Measurements from ENCODE around the gene STMN3.

STMN3 gene

DNA sequence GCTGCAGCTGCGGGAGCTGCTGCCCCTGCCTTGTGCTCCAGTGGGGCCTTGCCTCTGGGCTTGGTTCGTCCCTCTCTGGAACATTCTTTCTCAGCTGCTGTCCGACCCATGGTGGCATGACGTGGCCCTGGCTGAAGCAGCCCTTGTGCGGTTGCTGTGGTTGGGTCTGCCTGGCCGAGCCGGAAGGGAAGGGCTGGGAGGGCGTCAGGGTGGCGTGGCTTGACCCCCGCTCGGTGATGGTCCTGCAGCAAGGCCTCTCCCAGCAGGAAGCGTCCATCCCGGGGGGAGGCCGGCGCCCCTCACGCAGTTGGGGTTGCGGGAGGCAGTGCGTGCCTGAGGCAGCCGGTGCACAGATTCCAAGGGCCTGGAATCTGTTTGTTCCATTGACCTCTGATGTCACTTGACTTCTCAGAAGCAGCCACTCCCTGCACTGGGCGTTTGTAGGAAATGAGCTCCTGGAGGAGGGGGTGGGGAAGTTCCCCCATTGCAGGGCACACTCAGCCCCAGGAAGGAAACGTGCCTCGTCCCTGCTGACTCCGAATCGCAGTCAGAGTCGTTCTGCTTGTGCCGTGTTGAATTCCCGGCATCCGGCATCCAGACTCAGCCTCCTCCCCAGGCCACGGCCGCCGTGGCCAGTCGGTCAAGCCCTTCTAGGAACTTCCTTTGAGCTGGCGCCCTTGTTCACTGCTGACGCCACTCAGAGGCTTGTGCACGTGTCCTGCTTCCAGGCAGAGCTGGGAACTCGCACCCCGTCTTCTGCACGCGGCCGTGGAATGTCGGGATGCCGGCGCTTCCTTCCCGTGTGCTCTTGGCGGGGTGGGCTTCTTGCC is 33.5 kb upstream of the STMN3 start:
- TF ChIP-seq, protein P1, sequence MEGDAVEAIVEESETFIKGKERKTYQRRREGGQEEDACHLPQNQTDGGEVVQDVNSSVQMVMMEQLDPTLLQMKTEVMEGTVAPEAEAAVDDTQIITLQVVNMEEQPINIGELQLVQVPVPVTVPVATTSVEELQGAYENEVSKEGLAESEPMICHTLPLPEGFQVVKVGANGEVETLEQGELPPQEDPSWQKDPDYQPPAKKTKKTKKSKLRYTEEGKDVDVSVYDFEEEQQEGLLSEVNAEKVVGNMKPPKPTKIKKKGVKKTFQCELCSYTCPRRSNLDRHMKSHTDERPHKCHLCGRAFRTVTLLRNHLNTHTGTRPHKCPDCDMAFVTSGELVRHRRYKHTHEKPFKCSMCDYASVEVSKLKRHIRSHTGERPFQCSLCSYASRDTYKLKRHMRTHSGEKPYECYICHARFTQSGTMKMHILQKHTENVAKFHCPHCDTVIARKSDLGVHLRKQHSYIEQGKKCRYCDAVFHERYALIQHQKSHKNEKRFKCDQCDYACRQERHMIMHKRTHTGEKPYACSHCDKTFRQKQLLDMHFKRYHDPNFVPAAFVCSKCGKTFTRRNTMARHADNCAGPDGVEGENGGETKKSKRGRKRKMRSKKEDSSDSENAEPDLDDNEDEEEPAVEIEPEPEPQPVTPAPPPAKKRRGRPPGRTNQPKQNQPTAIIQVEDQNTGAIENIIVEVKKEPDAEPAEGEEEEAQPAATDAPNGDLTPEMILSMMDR (IDR thresholded peaks at IDR 0.05; ENCODE audit: control insufficient read depth, extremely low read depth, insufficient read depth) = no peak
- no peak for DNase-seq (ENCODE audit: low read depth)
- H3K4me3 ChIP-seq (ENCODE audit: low read depth, low read length) = no peak overlapping the region

DNA sequence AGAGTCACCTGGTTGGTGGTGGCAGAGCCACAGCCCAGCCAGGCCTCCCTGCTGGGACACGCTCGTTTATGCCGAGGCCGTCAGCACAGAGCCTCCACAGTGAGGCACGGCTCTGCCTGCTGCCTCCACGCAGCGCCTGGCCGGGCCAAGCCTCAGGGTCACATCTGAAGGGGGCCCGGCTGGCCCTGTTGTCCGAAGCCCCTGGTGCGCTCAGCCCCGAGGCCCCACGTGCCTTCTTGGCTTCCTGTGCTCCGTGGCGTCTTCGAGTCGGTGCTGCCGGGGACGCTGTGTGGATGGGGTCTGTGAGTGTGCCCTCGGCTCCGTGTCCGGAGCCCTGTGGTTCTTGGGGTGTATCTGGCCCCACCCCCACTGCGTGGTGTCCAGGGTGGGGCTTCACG is 32.9 kb upstream of the STMN3 start:
- DNase-seq (ENCODE audit: low read depth) = no peak

DNA sequence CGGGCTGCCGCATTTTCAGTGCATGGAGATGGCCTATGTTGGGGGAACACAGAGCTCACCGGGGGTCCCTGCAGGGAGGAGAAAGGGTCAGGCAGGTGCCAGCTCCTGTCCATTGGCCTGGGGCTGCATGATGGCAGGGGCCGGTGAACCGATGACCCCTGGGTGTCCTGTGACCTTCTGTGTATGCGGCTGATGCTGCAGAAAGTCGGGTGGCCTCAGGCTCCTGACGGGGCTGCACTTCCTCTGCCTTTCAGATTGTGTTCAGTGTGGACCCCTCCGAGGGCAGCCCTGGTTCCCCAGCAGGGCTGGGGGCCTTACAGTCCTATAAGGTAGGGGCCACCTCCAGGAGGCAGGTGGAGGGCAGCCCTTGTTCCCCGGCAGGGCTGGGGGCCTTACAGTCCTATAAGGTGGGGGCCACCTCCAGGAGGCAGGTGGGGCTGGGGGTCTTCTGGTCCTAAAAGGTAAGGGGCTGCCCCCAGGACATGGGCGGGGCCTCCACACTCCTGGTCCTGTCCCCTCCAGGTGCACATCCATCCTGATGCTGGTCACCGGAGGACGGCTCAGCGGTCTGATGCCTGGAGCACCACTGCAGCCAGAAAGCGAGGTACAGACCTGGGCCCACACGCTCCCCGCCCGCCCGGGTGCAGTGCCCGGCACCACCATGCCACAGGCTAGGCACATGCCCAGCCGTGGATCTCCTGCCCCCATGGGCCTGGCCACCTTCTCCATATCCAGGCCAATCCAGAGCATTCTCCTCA is 32.2 kb upstream of the STMN3 start:
- TF ChIP-seq, protein P1 (IDR thresholded peaks at IDR 0.05; ENCODE audit: control insufficient read depth, extremely low read depth, insufficient read depth) = no peak
- H3K4me3 ChIP-seq (ENCODE audit: low read depth, low read length) = no peak overlapping the region
- DNase-seq (ENCODE audit: low read depth) = no peak

More for the DNA sequence above, 32.9 kb upstream of the STMN3 start:
- TF ChIP-seq, protein P1 (IDR thresholded peaks at IDR 0.05; ENCODE audit: control insufficient read depth, extremely low read depth, insufficient read depth) = no peak
- H3K4me3 ChIP-seq (ENCODE audit: low read depth, low read length) = no peak overlapping the region

DNA sequence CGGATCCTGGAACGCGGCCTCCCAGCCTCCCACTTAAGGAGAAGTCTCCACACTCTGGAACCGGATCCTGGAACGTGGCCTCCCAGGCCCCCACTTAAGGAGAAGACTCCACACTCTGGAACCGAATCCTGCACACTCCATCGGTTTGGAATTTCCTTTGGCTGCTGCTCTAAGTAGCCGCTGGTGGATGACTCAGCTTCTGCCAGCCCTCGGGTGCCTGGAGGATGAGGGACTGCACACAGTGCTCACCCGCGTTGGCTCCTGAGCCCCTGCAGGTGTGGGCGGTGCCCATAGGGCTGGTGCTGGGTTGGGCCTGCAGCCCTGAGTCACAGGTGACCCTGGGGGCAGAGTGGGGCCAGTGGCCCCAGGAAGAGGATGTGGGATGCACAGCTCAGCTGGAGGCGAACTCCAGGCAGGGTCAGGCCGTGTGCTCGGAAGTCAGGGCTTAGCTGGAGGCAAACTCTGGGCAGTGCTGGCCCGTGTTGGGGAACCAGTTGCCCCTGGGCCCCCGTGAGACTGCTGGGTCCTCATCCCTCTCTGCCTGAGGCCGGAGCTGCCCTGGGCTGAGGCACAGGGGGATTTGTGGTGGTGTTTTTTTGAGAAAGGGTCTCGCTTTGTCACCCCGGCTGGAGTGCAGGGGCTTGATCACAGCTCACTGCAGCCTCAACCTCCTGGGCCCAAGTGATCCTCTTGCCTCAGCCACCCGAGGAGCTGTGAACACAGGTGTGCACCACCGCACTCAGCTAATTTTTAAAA is 29.3 kb upstream of the STMN3 start:
- H3K4me3 ChIP-seq (ENCODE audit: low read depth, low read length) = no peak overlapping the region
- DNase-seq (ENCODE audit: low read depth) = no peak
- TF ChIP-seq, protein P1 (IDR thresholded peaks at IDR 0.05; ENCODE audit: control insufficient read depth, extremely low read depth, insufficient read depth) = no peak

DNA sequence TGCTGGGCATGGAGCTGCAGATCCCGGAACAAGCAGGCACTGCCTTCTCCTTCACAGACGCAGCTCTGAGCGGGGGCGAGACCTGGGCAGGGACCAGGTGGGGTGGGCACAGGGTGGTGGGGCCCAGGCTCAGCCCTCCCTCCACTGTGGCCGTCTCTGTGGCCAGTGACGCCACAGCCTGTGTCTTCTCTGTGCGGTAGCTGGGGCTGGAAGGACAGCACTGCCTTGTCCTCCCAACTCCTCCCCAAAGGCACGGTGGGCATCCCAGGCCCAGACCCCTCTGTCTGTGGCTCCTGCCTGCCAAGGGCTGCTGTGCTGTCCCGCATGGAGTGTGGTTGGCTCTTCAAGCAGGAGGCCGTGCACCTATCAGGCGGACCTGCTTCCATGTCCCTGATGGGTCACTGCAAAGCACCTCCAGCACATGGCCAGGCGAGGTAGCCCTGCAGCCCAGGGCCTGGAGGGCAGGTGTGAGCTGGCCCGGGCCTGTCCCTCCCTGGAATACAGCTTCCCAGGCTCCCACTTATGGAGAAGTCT is 28.5 kb upstream of the STMN3 start:
- no peak for DNase-seq (ENCODE audit: low read depth)
- no peak overlapping the region for H3K4me3 ChIP-seq (ENCODE audit: low read depth, low read length)
- TF ChIP-seq, protein P1 (IDR thresholded peaks at IDR 0.05; ENCODE audit: control insufficient read depth, extremely low read depth, insufficient read depth) = no peak

DNA sequence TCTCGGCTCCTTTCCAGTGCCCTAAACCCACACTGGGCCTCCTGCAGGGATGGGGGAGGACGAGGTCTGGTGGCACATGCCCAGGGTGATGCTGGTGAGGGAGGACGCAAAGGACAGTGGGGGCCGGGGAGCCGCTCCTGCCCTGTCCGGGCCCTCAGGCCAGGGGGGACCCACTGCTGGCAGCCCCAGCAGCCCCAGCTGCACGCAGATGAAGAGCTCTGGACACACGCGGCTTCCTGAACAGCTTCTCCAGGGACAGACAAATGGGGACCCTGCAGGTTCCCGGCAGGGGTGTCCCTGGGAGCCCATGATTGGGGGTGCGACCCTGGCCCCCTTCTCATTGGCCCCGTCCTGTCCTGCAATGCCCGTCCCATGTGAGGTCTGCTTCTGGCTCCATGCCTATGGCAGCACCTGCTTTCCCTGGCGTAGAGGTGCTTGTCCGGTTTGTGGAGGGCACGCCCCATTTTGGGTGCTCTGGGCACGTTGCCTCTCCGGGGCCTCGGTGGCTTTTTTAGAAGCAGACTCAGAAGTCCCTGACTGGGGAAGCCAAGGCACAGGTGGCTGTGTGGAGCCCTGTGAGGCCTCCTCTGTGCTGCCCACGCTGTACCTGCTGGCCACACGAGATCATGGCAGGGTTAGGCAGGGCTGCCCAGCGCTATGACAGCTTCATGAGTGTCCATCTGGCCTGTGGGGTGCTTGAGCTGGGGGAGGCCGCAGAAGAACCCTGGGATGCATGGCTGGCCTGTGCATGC is 27.8 kb upstream of the STMN3 start:
- no peak overlapping the region for H3K4me3 ChIP-seq (ENCODE audit: low read depth, low read length)
- TF ChIP-seq, protein P1 (IDR thresholded peaks at IDR 0.05; ENCODE audit: control insufficient read depth, extremely low read depth, insufficient read depth) = no peak
- DNase-seq (ENCODE audit: low read depth) = no peak
